HCT116 (cell line): ENCODE data around the gene ANO2. TPM values are rescaled to one million over a fixed set of nuclear protein-coding genes. Genes with fewer than 3 reads are reported as not detected.

Source experiments
- ATAC-seq: fragments of 200-7000 bp; cut with Tn5 transposase; 2 replicates; pipeline ENCODE4 v1.9.1; 2020; ENCODE audit warnings: mild to moderate bottlenecking, moderate library complexity
- BruUV-seq: library from RNA; stranded (reverse); fragments of 400-500 nt; replicated peaks from 2 replicates; lab custom pipeline; 2021; lab: Mats Ljungman, UMichigan
- CTCF ChIA-PET: fragments of 300-600 bp; sonication (Branson Sonifier 250); formaldehyde crosslinking; loops from one replicate; lab custom pipeline; 2021; ENCODE audit warnings: antibody characterized with exemption; lab: Charles Lee
- POLR2A ChIA-PET: fragments of 300-600, 350-600 bp; sonication (Branson Sonifier 250); formaldehyde crosslinking; loops from one replicate; lab custom pipeline; 2021; ENCODE audit warnings: antibody characterized with exemption; lab: Charles Lee
- RAD21 ChIA-PET, 2 experiments: fragments of 300-600 bp; sonication (Branson Sonifier 250); formaldehyde crosslinking; loops; one replicate each; lab custom pipeline; 2023; ENCODE audit warnings: low total read pairs in 2 of 2; ENCODE audit not compliant: uncharacterized antibody in 2 of 2, unreplicated experiment in 2 of 2, low non-redundant PET in 1 of 2; lab: Charles Lee
- DNase-seq: peaks from one replicate; pipeline ENCODE4 v3.0.0-alpha.2; 2010; ENCODE audit warnings: low read depth, low spot score
- H2AFZ ChIP-seq: fragments of 200-600 bp; shearing (Covaris generic), sonication (generic); 2 replicates; pipeline ENCODE4 v1.6.1; 2017; ENCODE audit warnings: low read depth, mixed run types, mixed read lengths, antibody characterized with exemption, low read length; ENCODE audit not compliant: poor library complexity, severe bottlenecking
- H3K27ac ChIP-seq: 2 replicates; pipeline ENCODE4 v1.5.1; 2012; ENCODE audit warnings: low read depth, low read length
- H3K27me3 ChIP-seq: fragments of 200-600 bp; sonication (generic); 2 replicates; pipeline ENCODE4 v1.6.1; 2016; ENCODE audit warnings: mixed run types, low read length, mixed read lengths; ENCODE audit not compliant: insufficient read depth
- H3K36me3 ChIP-seq, 2 experiments: fragments of 200-500 bp in 1 of 2; fragments of 200-600 bp in 1 of 2; sonication (Bioruptor generic) in 1 of 2; sonication (generic) in 1 of 2; 2 replicates each; pipeline versions ENCODE4 v1.5.1 to v1.6.1; 2014 to 2016; ENCODE audit warnings: low read length in 2 of 2, inconsistent platforms in 1 of 2, mixed read lengths in 1 of 2, mixed run types in 1 of 2; ENCODE audit not compliant: insufficient read depth in 2 of 2, control insufficient read depth in 1 of 2
- H3K4me1 ChIP-seq, 2 experiments: fragments of 200-600 bp in 1 of 2; sonication (generic) in 1 of 2; 2 replicates each; pipeline versions ENCODE4 v1.5.1 to v1.6.1; 2012 to 2017; ENCODE audit warnings: low read length in 2 of 2, inconsistent platforms in 1 of 2, mild to moderate bottlenecking in 1 of 2, mixed read lengths in 1 of 2, mixed run types in 1 of 2, moderate library complexity in 1 of 2; ENCODE audit not compliant: insufficient read depth in 2 of 2, control insufficient read depth in 1 of 2
- H3K4me2 ChIP-seq: fragments of 200-600 bp; sonication (generic); 2 replicates; pipeline ENCODE4 v1.6.1; 2017; ENCODE audit warnings: mixed run types, low read length, mixed read lengths
- H3K4me3 ChIP-seq, 2 experiments: fragments of 200-600 bp in 1 of 2; sonication (generic) in 1 of 2; replicated peaks in 1 of 2; 2 replicates each; pipeline ENCODE4 v1.5.1; 2011 to 2016; ENCODE audit warnings: low read length in 2 of 2, control low read depth in 1 of 2, low read depth in 1 of 2, mild to moderate bottlenecking in 1 of 2, mixed read lengths in 1 of 2, mixed run types in 1 of 2
- H3K79me2 ChIP-seq: fragments of 200-600 bp; sonication (generic); 2 replicates; pipeline ENCODE4 v1.6.1; 2017; ENCODE audit warnings: mild to moderate bottlenecking, mixed run types, low read length, moderate library complexity, mixed read lengths; ENCODE audit not compliant: insufficient read depth
- H3K9ac ChIP-seq: fragments of 200-600 bp; sonication (generic); 2 replicates; pipeline ENCODE4 v1.6.1; 2016; ENCODE audit warnings: low read length, mixed read lengths
- H3K9me2 ChIP-seq: fragments of 200-600 bp; sonication (generic), shearing (Covaris generic); 2 replicates; pipeline ENCODE4 v1.6.1; 2017; ENCODE audit warnings: mixed run types, mild to moderate bottlenecking, moderate library complexity; ENCODE audit not compliant: insufficient read depth
- H3K9me3 ChIP-seq, 2 experiments: fragments of 200-500 bp in 1 of 2; fragments of 200-600 bp in 1 of 2; sonication (Bioruptor generic) in 1 of 2; sonication (generic) in 1 of 2; 2 replicates each; pipeline ENCODE4 v1.6.1; 2014 to 2017; ENCODE audit warnings: low read length in 2 of 2, mixed read lengths in 2 of 2, inconsistent platforms in 1 of 2, low read depth in 1 of 2, mild to moderate bottlenecking in 1 of 2, mixed run types in 1 of 2, moderate library complexity in 1 of 2; ENCODE audit not compliant: control insufficient read depth in 1 of 2, insufficient read depth in 1 of 2
- H4K20me1 ChIP-seq: fragments of 200-600 bp; sonication (generic), shearing (Covaris generic); 2 replicates; pipeline ENCODE4 v1.6.1; 2017; ENCODE audit warnings: mixed run types, mild to moderate bottlenecking, moderate library complexity; ENCODE audit not compliant: insufficient read depth
- CBX3 ChIP-seq: IDR thresholded peaks from 2 replicates; pipeline ENCODE4 v1.6.1; 2012; ENCODE audit warnings: low read depth
- CEBPB ChIP-seq: IDR thresholded peaks from 2 replicates; pipeline ENCODE4 v1.6.1; 2012; ENCODE audit warnings: low read depth
- EGR1 ChIP-seq: IDR thresholded peaks from 2 replicates; pipeline ENCODE4 v1.6.1; 2012; ENCODE audit warnings: low read depth
- EZH2 ChIP-seq: fragments of 200-600 bp; sonication (generic); IDR thresholded peaks from 2 replicates; pipeline ENCODE4 v1.6.1; 2017; ENCODE audit warnings: antibody characterized with exemption, mixed run types
- FOSL1 ChIP-seq: IDR thresholded peaks from 2 replicates; pipeline ENCODE4 v1.6.1; 2012; ENCODE audit warnings: low read depth
- JUND ChIP-seq: IDR thresholded peaks from 2 replicates; pipeline ENCODE4 v1.6.1; 2012
- POLR2AphosphoS5 ChIP-seq: IDR thresholded peaks from 2 replicates; pipeline ENCODE4 v1.6.1; 2011; ENCODE audit warnings: mild to moderate bottlenecking, low read depth, low read length, moderate library complexity
- RAD21 ChIP-seq: IDR thresholded peaks from 2 replicates; pipeline ENCODE4 v1.6.1; 2012; ENCODE audit warnings: low read depth, mild to moderate bottlenecking
- SP1 ChIP-seq: IDR thresholded peaks from 2 replicates; pipeline ENCODE4 v1.6.1; 2012; ENCODE audit warnings: low read depth
- SRF ChIP-seq: IDR thresholded peaks from 2 replicates; pipeline ENCODE4 v1.6.1; 2012; ENCODE audit warnings: low read depth
- YY1 ChIP-seq: IDR thresholded peaks from 2 replicates; pipeline ENCODE4 v1.6.1; 2011; ENCODE audit warnings: low read length, low read depth, moderate library complexity, mild to moderate bottlenecking; ENCODE audit not compliant: insufficient replicate concordance; ENCODE audit errors: extremely low read depth
- ZFX ChIP-seq: fragments of 450-650 bp; IDR thresholded peaks from 2 replicates; pipeline ENCODE4 v1.6.1; 2017
- intact Hi-C: fragments of 100-400 bp; cut with micrococcal nuclease; formaldehyde crosslinking; loops from 2 replicates; pipeline ENCODE4 v1.10.0; 2022
- total RNA-seq: library from RNA; stranded (reverse); gene quantifications from one replicate; pipeline ENCODE4 v1.2.1, GENCODE V29; 2021; ENCODE audit not compliant: unreplicated experiment
- TF ChIP-seq, protein P1 (sequence below): IDR thresholded peaks from 2 replicates; pipeline ENCODE4 v1.6.1; 2012

ANO2 gene
- total RNA-seq, 1 experiment from 2014 or later: not detected

DNA sequence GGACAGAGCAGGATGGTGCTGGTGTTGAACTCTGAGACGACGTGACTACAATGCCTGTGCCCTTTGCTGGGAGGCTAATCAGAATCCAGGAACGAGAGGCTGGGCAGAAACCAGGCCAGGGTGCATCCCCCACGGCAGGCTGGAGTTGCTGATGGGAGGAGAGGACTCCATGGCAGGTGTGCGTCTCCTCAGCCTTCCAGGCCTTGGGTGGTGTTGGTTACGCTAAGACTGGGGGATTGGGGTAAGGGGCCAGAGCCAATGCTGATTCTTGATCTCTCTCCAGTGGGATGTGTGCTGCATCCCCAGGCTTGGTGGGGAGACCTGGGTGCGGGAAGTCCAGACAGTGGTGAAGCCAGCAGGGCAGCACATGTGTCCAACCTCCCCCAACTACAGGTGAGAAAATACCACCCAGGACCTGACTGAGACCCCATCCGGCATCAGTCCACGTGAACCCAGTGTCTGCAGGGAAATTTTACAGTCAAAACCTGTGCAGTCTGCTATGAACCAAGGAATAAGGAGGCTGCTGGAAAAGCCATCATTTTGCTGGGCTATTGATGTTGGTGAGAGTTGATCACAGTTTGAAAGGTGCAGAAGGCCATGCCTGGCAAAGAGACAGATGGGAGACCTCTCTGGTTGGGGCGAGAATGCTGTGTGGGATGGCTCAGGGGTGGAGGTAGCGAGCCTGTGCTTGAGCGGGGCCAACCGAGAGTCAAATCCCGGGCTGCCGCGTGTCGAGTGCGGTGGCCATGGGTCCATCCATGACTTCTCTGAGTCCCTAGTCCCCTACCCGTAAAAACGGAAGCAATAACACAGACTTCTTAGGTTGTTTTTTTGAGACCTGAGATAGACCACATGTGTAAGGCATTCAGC lies 423.4 kb downstream of the ANO2 start:
- H3K4me1 ChIP-seq: no peaks in the 10 kb centered on the region
- ChIA-PET CTCF (no interaction called here), RAD21 (no interaction called here)
- no peak overlapping the region for H3K4me3 ChIP-seq
- H4K20me1 ChIP-seq: no peaks in the 10 kb centered on the region
- H3K36me3 ChIP-seq: no peaks in the 10 kb centered on the region
- ATAC-seq: no peak
- H3K9ac ChIP-seq: no peak overlapping the region
- H3K27me3 ChIP-seq: 0 out of 2 replicates have a peak, but pooled peaks cover 10% of the 10 kb centered on the region
- intact Hi-C loops: no loop called here
- no peaks in the 10 kb centered on the region for H3K9me3 ChIP-seq
- no peaks in the 10 kb centered on the region for H3K79me2 ChIP-seq
- H3K27ac ChIP-seq: no peak overlapping the region
- no peak for DNase-seq
- no peak for TF ChIP-seq CBX3
- no peak for TF ChIP-seq JUND
- TF ChIP-seq ZFX: no peak
- TF ChIP-seq FOSL1: no peak
- no peak for TF ChIP-seq CEBPB
- no peak for TF ChIP-seq EGR1
- TF ChIP-seq RAD21: no peak
- TF ChIP-seq YY1: no peak
- no peak for TF ChIP-seq SRF
- TF ChIP-seq, protein P1, sequence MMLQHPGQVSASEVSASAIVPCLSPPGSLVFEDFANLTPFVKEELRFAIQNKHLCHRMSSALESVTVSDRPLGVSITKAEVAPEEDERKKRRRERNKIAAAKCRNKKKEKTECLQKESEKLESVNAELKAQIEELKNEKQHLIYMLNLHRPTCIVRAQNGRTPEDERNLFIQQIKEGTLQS: no peak
- no peak for TF ChIP-seq POLR2AphosphoS5
- TF ChIP-seq SP1: no peak
- TF ChIP-seq EZH2: no peak
- TF ChIP-seq, all 23 proteins: peak for 0
- Histone ChIP-seq H3K9me2 (no peaks in the 10 kb centered on the region), H2AFZ (no peak overlapping the region), H3K4me2 (no peak overlapping the region)
- POLR2A ChIA-PET: no interaction called here
- BruUV-seq: no TSS peak
